GM23338 (cell line): ENCODE results near the gene DROSHA. TPM values are rescaled to one million over a fixed set of nuclear protein-coding genes. Genes with fewer than 3 reads are reported as not detected.

ENCODE experiments used
- ATAC-seq: fragments of 200-7000 bp; cut with Tn5 transposase; 3 replicates; pipeline ENCODE4 v1.9.1; 2020
- DNase-seq: peaks from one replicate; pipeline ENCODE4 v3.0.0-alpha.2; 2015; ENCODE audit warnings: low spot score
- H2AFZ ChIP-seq: fragments of 200-600 bp; sonication (generic); 2 replicates; pipeline ENCODE4 v1.8.0; 2016; ENCODE audit warnings: antibody characterized with exemption, mild to moderate bottlenecking, moderate library complexity
- H3F3A ChIP-seq: fragments of 200-600 bp; sonication (generic); replicated peaks from 2 replicates; pipeline ENCODE4 v1.8.0; 2017; ENCODE audit warnings: antibody characterized with exemption, mixed run types, low read depth
- H3K27ac ChIP-seq: fragments of 200-600 bp; sonication (generic); 2 replicates; pipeline ENCODE4 v1.6.1; 2016; ENCODE audit warnings: low read depth
- H3K27me3 ChIP-seq: fragments of 200-600 bp; sonication (generic); 2 replicates; pipeline ENCODE4 v1.8.0; 2016; ENCODE audit warnings: mild to moderate bottlenecking, mixed run types, moderate library complexity; ENCODE audit not compliant: insufficient read depth
- H3K36me3 ChIP-seq: fragments of 200-600 bp; sonication (generic); 2 replicates; pipeline ENCODE4 v1.8.0; 2016; ENCODE audit warnings: mild to moderate bottlenecking; ENCODE audit not compliant: insufficient read depth
- H3K4me1 ChIP-seq: fragments of 200-600 bp; sonication (generic); 2 replicates; pipeline ENCODE4 v1.8.0; 2016; ENCODE audit warnings: mild to moderate bottlenecking, moderate library complexity; ENCODE audit not compliant: insufficient read depth
- H3K4me2 ChIP-seq: fragments of 200-600 bp; sonication (generic); 2 replicates; pipeline ENCODE4 v1.7.1; 2017; ENCODE audit warnings: mixed run types
- H3K4me3 ChIP-seq: fragments of 200-600 bp; sonication (generic); 2 replicates; pipeline ENCODE4 v1.6.1; 2016; ENCODE audit warnings: mixed run types
- H3K79me2 ChIP-seq: fragments of 200-600 bp; sonication (generic); replicated peaks from 2 replicates; pipeline ENCODE4 v1.8.0; 2017; ENCODE audit warnings: mild to moderate bottlenecking; ENCODE audit not compliant: insufficient read depth
- H3K9me2 ChIP-seq: fragments of 200-600 bp; sonication (generic); 2 replicates; pipeline ENCODE4 v1.8.0; 2017; ENCODE audit not compliant: insufficient read depth
- H4K20me1 ChIP-seq: fragments of 200-600 bp; sonication (generic); replicated peaks from 2 replicates; pipeline ENCODE4 v1.8.0; 2017; ENCODE audit warnings: mild to moderate bottlenecking; ENCODE audit not compliant: insufficient read depth
- H3K27ac Mint-ChIP-seq: 2 replicates; pipeline ENCODE4 v1.8.0; 2020; ENCODE audit warnings: inconsistent platforms, mild to moderate bottlenecking, moderate library complexity, mixed read lengths
- H3K27me3 Mint-ChIP-seq: 3 replicates; pipeline ENCODE4 v1.8.0; 2022; ENCODE audit warnings: low read depth, mild to moderate bottlenecking, moderate library complexity, mixed read lengths, inconsistent platforms; ENCODE audit not compliant: insufficient read depth, poor library complexity
- H3K36me3 Mint-ChIP-seq: 3 replicates; pipeline ENCODE4 v1.8.0; 2021; ENCODE audit warnings: low read depth, mild to moderate bottlenecking, inconsistent platforms, moderate library complexity, mixed read lengths
- H3K4me1 Mint-ChIP-seq: 3 replicates; pipeline ENCODE4 v1.8.0; 2020; ENCODE audit warnings: mild to moderate bottlenecking, inconsistent platforms, mixed read lengths
- H3K4me3 Mint-ChIP-seq: 3 replicates; pipeline ENCODE4 v1.8.0; 2021; ENCODE audit warnings: moderate library complexity, mild to moderate bottlenecking, inconsistent platforms, mixed read lengths
- H3K9me3 Mint-ChIP-seq: 3 replicates; pipeline ENCODE4 v1.8.0; 2020; ENCODE audit warnings: moderate library complexity, mild to moderate bottlenecking, inconsistent platforms, mixed read lengths
- CREB1 ChIP-seq: fragments of 250-450 bp; sonication (Bioruptor Pico); IDR thresholded peaks from 2 replicates; pipeline ENCODE4 v1.5.0; 2020; ENCODE audit warnings: low read depth, mild to moderate bottlenecking, moderate library complexity
- EZH2 ChIP-seq: fragments of 200-600 bp; sonication (generic); IDR thresholded peaks from one replicate; pipeline ENCODE4 v1.8.0; 2017; ENCODE audit warnings: antibody characterized with exemption, mild to moderate bottlenecking, low read depth; ENCODE audit not compliant: unreplicated experiment
- EZH2phosphoT487 ChIP-seq: fragments of 200-600 bp; sonication (generic); IDR thresholded peaks from one replicate; pipeline ENCODE4 v1.8.1; 2018; ENCODE audit warnings: antibody characterized with exemption; ENCODE audit not compliant: unreplicated experiment
- JUNB ChIP-seq: IDR thresholded peaks from one replicate; pipeline ENCODE4 v1.6.1; 2016; ENCODE audit warnings: antibody characterized with exemption; ENCODE audit not compliant: unreplicated experiment
- NANOG ChIP-seq: IDR thresholded peaks from 2 replicates; pipeline ENCODE4 v1.6.1; 2016; ENCODE audit warnings: antibody characterized with exemption, borderline replicate concordance
- POLR2AphosphoS5 ChIP-seq: IDR thresholded peaks from 2 replicates; pipeline ENCODE4 v1.6.1; 2016; ENCODE audit warnings: antibody characterized with exemption, low read depth
- REST ChIP-seq: IDR thresholded peaks from one replicate; pipeline ENCODE4 v1.6.1; 2018; ENCODE audit warnings: antibody characterized with exemption; ENCODE audit not compliant: unreplicated experiment
- STAT1 ChIP-seq: IDR thresholded peaks from one replicate; pipeline ENCODE4 v1.6.1; 2016; ENCODE audit warnings: antibody characterized with exemption; ENCODE audit not compliant: unreplicated experiment
- ZNF114 ChIP-seq: fragments of 250-450 bp; sonication (Bioruptor Pico); IDR thresholded peaks from 2 replicates; pipeline ENCODE4 v1.5.0; 2020; ENCODE audit warnings: mild to moderate bottlenecking, moderate library complexity
- ZNF331 ChIP-seq: fragments of 250-450 bp; sonication (Bioruptor Pico); IDR thresholded peaks from 2 replicates; pipeline ENCODE4 v1.5.0; 2020; ENCODE audit warnings: low read depth, mild to moderate bottlenecking, moderate library complexity
- polyA plus RNA-seq: library from polyadenylated mRNA; unstranded; fragments of >200 nt; fragmentation: Nextera tagmentation; extraction: Ambion mirVana; gene quantifications from 2 replicates; pipeline ENCODE4 v1.2.1, GENCODE V29; 2016
- total RNA-seq: library from RNA; depleted of rRNA; stranded (reverse); fragments of >200 nt; shearing (Covaris generic); gene quantifications from 2 replicates; pipeline ENCODE4 v1.2.3, GENCODE V29; 2014
- TF ChIP-seq, protein P1 (sequence below): IDR thresholded peaks from 2 replicates; pipeline ENCODE4 v1.6.1; 2016; ENCODE audit warnings: antibody characterized with exemption
- TF ChIP-seq, protein P2 (sequence below), 2 experiments: fragments of 200-600 bp in 1 of 2; sonication (generic) in 1 of 2; conservative IDR thresholded peaks; 2 replicates each; pipeline versions ENCODE4 v1.5.1 to v1.6.1; 2016 to 2017; ENCODE audit warnings: antibody characterized with exemption in 2 of 2, low read depth in 2 of 2, mild to moderate bottlenecking in 2 of 2, moderate library complexity in 1 of 2

The DROSHA gene
- total and polyA plus RNA-seq, 2 experiments from 2014 or later: 70.6 to 87.8 TPM

DNA sequence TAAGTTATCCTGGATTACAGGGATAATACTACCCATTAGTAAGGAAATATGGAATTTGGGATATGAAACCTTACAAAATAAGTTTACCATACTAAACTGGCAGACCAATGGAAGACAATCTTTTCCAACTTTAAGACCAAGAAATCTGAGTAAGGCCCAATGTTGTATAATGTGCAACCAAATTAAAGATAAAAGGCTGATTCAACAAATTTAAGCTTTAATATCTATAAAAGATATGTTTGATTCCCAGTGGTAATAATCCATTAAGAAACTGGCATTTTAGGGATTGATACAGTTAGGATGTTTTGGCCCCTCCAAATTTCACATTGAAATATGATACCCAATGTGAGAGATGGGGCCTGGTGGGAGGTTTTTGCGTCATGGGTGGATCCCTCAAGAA is 66.6 kb downstream of the DROSHA start:
- H3K27ac ChIP-seq: no peak overlapping the region
- TF ChIP-seq EZH2phosphoT487 (no peak), EZH2 (no peak), STAT1 (no peak), ZNF331 (CRISPR knock-in tag) (no peak), NANOG (no peak), POLR2AphosphoS5 (no peak), ZNF114 (CRISPR knock-in tag) (no peak)
- TF ChIP-seq, protein P1, sequence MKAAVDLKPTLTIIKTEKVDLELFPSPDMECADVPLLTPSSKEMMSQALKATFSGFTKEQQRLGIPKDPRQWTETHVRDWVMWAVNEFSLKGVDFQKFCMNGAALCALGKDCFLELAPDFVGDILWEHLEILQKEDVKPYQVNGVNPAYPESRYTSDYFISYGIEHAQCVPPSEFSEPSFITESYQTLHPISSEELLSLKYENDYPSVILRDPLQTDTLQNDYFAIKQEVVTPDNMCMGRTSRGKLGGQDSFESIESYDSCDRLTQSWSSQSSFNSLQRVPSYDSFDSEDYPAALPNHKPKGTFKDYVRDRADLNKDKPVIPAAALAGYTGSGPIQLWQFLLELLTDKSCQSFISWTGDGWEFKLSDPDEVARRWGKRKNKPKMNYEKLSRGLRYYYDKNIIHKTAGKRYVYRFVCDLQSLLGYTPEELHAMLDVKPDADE: no peak
- DNase-seq (no peak), ATAC-seq (no peak)
- no peaks in the 10 kb centered on the region for H3K27me3 ChIP-seq
- Mint-ChIP-seq H3K27me3 (no peaks in the 10 kb centered on the region), H3K27ac (no peak overlapping the region), H3K4me3 (no peak overlapping the region), H3K4me1 (peaks cover 5% of the 10 kb centered on the region; the same call in 2 of the 3 replicates), H3K36me3 (peaks cover 84% of the 10 kb centered on the region), H3K9me3 (peaks cover 23% of the 10 kb centered on the region; the same call in 2 of the 3 replicates)
- peaks cover 38% of the 10 kb centered on the region for H3K36me3 ChIP-seq
- H3F3A ChIP-seq: no peaks in the 10 kb centered on the region
- H3K4me2 ChIP-seq: no peak overlapping the region
- no peaks in the 10 kb centered on the region for H3K9me2 ChIP-seq
- H3K79me2 ChIP-seq: no peaks in the 10 kb centered on the region
- H2AFZ ChIP-seq: no peak overlapping the region
- no peak overlapping the region for H3K4me3 ChIP-seq
- no peaks in the 10 kb centered on the region for H4K20me1 ChIP-seq
- H3K4me1 ChIP-seq: peaks cover 5% of the 10 kb centered on the region; the same call in 1 of the 2 replicates

DNA sequence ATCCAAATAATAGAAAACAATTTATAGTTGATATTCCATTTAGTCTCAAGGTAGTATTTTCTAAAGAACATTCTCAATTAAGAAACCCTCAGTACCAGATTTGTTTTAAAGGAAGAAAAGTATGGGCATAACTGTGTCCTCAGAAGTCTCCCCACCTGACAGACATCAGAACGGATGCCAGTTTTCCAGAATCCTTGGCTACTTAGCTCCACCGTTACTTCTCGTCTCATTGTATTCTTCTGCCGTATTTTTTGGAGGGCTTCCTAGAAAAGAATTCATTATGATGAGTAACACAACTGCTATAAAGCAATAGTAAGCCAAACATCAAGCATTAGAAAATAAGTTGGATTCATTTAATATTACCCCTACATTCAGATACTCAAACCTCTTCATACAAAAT is 67.8 kb downstream of the DROSHA start:
- no peaks in the 10 kb centered on the region for H3K4me1 Mint-ChIP-seq
- H3F3A ChIP-seq: no peaks in the 10 kb centered on the region
- no peaks in the 10 kb centered on the region for H3K4me1 ChIP-seq
- no peak overlapping the region for H3K4me3 Mint-ChIP-seq
- ATAC-seq: no peak
- no peak for DNase-seq
- peaks cover 26% of the 10 kb centered on the region; the same call in 2 of the 3 replicates for H3K9me3 Mint-ChIP-seq
- no peak overlapping the region for H3K27ac Mint-ChIP-seq
- H3K4me3 ChIP-seq: no peak overlapping the region
- H3K4me2 ChIP-seq: no peak overlapping the region
- no peaks in the 10 kb centered on the region for H3K27me3 ChIP-seq
- H3K9me2 ChIP-seq: no peaks in the 10 kb centered on the region
- peaks cover 90% of the 10 kb centered on the region for H3K36me3 Mint-ChIP-seq
- no peaks in the 10 kb centered on the region for H3K27me3 Mint-ChIP-seq
- H3K27ac ChIP-seq: no peak overlapping the region
- H4K20me1 ChIP-seq: no peaks in the 10 kb centered on the region
- no peaks in the 10 kb centered on the region for H3K79me2 ChIP-seq
- H3K36me3 ChIP-seq: peaks cover 38% of the 10 kb centered on the region
- no peak overlapping the region for H2AFZ ChIP-seq
- no peak for TF ChIP-seq CREB1 (CRISPR knock-in tag)
- no peak for TF ChIP-seq POLR2AphosphoS5
- TF ChIP-seq, protein P2, sequence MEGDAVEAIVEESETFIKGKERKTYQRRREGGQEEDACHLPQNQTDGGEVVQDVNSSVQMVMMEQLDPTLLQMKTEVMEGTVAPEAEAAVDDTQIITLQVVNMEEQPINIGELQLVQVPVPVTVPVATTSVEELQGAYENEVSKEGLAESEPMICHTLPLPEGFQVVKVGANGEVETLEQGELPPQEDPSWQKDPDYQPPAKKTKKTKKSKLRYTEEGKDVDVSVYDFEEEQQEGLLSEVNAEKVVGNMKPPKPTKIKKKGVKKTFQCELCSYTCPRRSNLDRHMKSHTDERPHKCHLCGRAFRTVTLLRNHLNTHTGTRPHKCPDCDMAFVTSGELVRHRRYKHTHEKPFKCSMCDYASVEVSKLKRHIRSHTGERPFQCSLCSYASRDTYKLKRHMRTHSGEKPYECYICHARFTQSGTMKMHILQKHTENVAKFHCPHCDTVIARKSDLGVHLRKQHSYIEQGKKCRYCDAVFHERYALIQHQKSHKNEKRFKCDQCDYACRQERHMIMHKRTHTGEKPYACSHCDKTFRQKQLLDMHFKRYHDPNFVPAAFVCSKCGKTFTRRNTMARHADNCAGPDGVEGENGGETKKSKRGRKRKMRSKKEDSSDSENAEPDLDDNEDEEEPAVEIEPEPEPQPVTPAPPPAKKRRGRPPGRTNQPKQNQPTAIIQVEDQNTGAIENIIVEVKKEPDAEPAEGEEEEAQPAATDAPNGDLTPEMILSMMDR (conservative IDR thresholded peaks at IDR 0.05; ENCODE audit: low read depth in 2 of 2): no peak
- TF ChIP-seq NANOG: no peak
- TF ChIP-seq STAT1: no peak
- TF ChIP-seq REST: no peak
- no peak for TF ChIP-seq JUNB
- TF ChIP-seq EZH2phosphoT487: no peak
- TF ChIP-seq ZNF331 (CRISPR knock-in tag): no peak
- no peak for TF ChIP-seq ZNF114 (CRISPR knock-in tag)
- TF ChIP-seq EZH2: no peak
- TF ChIP-seq, protein P1: no peak
